Lower lobe of right lung (tissue), 2 donors: ENCODE measurements around the gene CDC37L1. TPM values are rescaled to one million over a fixed set of nuclear protein-coding genes. Genes with fewer than 3 reads are reported as not detected.

Experiments used
- ATAC-seq, 2 donors: fragments of 200-7000 bp; cut with Tn5 transposase; one replicate each; pipeline ENCODE4 v1.9.1; 2020 to 2022; ENCODE audit warnings: mild to moderate bottlenecking in 2 of 2, moderate library complexity in 2 of 2
- DNase-seq: peaks from one replicate; pipeline ENCODE4 v3.0.0-alpha.2; 2020
- H3K27ac ChIP-seq: fragments of 200-600 bp; one replicate; pipeline ENCODE4 v1.8.0; 2022
- H3K27me3 ChIP-seq: fragments of 200-600 bp; one replicate; pipeline ENCODE4 v1.8.0; 2022; ENCODE audit warnings: low read depth
- H3K36me3 ChIP-seq: fragments of 200-600 bp; one replicate; pipeline ENCODE4 v1.8.0; 2022; ENCODE audit warnings: mild to moderate bottlenecking
- H3K4me1 ChIP-seq: fragments of 200-600 bp; one replicate; pipeline ENCODE4 v1.8.0; 2022
- H3K4me3 ChIP-seq: fragments of 200-600 bp; one replicate; pipeline ENCODE4 v1.8.0; 2022; ENCODE audit warnings: mild to moderate bottlenecking
- H3K9me3 ChIP-seq: fragments of 200-600 bp; one replicate; pipeline ENCODE4 v1.8.0; 2022
- intact Hi-C: fragments of 100-400 bp; cut with DNase I; formaldehyde crosslinking; loops from one replicate; pipeline ENCODE4 v1.11.0; 2022
- total RNA-seq: library from RNA; stranded (reverse); fragmentation: NEBNext Ultra II Directional; extraction: Animal tissue kit (Norgen Biotek cat#: 25700); gene quantifications from one replicate; pipeline ENCODE4 v1.2.1, GENCODE V29; 2021
- TF ChIP-seq, protein P1 (sequence below): fragments of 200-600 bp; IDR thresholded peaks from one replicate; pipeline ENCODE4 v1.8.0; 2022; ENCODE audit warnings: antibody characterized with exemption, mild to moderate bottlenecking
- donor health status: DM: no; HTN: yes; CAD: no; lungs with severe emphysema.

Gene CDC37L1
- total RNA-seq, 1 donor from 2014 or later = 14.3 TPM

GRCh38 chr9:4714266-4715016 lies 35.1 kb downstream of the CDC37L1 start:
- Histone ChIP-seq H3K27me3 (no peaks in the 10 kb centered on the region), H3K4me3 (no peak overlapping the region), H3K9me3 (no peaks in the 10 kb centered on the region), H3K4me1 (no peaks in the 10 kb centered on the region), H3K27ac (no peak overlapping the region), H3K36me3 (peaks cover 77% of the 10 kb centered on the region)
- DNase-seq = no peak
- TF ChIP-seq, protein P1, sequence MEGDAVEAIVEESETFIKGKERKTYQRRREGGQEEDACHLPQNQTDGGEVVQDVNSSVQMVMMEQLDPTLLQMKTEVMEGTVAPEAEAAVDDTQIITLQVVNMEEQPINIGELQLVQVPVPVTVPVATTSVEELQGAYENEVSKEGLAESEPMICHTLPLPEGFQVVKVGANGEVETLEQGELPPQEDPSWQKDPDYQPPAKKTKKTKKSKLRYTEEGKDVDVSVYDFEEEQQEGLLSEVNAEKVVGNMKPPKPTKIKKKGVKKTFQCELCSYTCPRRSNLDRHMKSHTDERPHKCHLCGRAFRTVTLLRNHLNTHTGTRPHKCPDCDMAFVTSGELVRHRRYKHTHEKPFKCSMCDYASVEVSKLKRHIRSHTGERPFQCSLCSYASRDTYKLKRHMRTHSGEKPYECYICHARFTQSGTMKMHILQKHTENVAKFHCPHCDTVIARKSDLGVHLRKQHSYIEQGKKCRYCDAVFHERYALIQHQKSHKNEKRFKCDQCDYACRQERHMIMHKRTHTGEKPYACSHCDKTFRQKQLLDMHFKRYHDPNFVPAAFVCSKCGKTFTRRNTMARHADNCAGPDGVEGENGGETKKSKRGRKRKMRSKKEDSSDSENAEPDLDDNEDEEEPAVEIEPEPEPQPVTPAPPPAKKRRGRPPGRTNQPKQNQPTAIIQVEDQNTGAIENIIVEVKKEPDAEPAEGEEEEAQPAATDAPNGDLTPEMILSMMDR = no peak
- ATAC-seq = no peak
- intact Hi-C loops = no loop called here

DNA sequence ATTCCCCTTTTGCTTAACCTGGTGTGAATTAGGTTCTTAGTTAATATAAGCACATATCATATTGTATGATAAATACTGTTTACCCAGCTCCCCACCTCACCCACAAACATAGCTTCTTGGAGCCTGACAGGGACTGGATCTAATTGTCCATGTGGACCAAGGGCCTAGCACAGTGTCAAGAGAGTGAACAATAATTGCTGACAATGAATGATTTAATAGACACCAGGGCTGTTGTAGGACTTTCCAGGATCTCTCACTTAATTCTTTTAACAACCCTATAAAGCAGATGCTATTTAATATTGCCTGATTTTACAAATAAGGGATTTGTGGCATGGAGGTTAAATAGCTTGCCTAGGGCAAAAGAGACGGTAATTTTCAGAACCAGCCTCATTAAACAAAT lies 36.8 kb downstream of the CDC37L1 start:
- Histone ChIP-seq H3K27ac (no peak overlapping the region), H3K4me3 (no peak overlapping the region), H3K27me3 (no peaks in the 10 kb centered on the region), H3K36me3 (peaks cover 80% of the 10 kb centered on the region), H3K9me3 (no peaks in the 10 kb centered on the region), H3K4me1 (no peaks in the 10 kb centered on the region)
- no peak for DNase-seq
- intact Hi-C loops = no loop called here
- TF ChIP-seq, protein P1 = no peak
- no peak for ATAC-seq

- no peaks in the 10 kb centered on the region for H3K9me3 ChIP-seq
- TF ChIP-seq, protein P1 = no peak
- H3K36me3 ChIP-seq = peaks cover 88% of the 10 kb centered on the region
Measured at GRCh38 chr9:4717815-4718214, 38.4 kb downstream of the CDC37L1 start.

DNA sequence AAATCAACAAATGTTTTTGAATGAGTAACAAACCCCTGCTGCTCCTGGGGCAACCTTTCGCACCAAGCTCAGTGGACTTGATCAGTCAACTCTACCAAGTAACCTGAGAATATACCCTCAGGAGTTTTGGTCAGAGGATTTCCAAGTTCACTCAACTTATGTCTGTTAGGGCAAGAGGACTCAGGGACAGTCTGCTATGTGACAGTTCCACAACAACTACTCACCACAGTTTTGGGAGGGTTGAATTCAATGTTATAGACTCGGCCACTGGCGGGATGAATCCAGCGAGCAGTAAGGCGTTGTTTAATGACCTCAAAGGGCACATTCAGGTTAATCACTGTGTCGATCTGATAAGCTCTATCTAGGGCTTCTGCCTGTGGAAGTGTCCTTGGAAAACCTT lies 39.5 kb downstream of the CDC37L1 start:
- TF ChIP-seq, protein P1 = no peak
- no peak for ATAC-seq
- H3K27ac ChIP-seq = no peak overlapping the region
- DNase-seq = no peak
- no peaks in the 10 kb centered on the region for H3K4me1 ChIP-seq
- intact Hi-C loops = no loop called here
- no peaks in the 10 kb centered on the region for H3K9me3 ChIP-seq
- no peak overlapping the region for H3K4me3 ChIP-seq
- H3K27me3 ChIP-seq = no peaks in the 10 kb centered on the region
- peaks cover 81% of the 10 kb centered on the region for H3K36me3 ChIP-seq

More at GRCh38 chr9:4717815-4718214, 38.4 kb downstream of the CDC37L1 start:
- Histone ChIP-seq H3K4me1 (no peaks in the 10 kb centered on the region), H3K27me3 (no peaks in the 10 kb centered on the region), H3K4me3 (no peak overlapping the region), H3K27ac (no peak overlapping the region)
- DNase-seq (no peak), ATAC-seq (no peak)
- intact Hi-C loops = no loop called here

DNA sequence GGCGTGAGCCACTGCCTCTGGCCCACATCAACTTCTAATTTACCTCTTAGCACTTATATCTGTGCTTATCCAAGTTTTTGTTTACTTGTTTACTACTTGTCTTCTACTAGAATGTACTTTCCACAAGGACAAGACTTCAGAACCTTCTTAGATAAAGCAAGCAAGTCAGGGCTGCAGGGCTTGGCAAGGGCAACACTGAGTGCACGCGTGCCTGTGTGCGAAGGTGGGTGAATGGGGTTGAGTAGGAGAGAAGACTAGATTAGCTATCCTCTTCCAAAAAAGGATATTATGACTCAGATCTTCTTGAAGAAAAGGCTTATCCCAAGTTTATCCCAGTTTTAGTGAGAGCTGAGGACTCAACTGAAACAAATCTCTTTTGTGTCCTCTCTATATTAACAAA lies 42.4 kb downstream of the CDC37L1 start:
- no peaks in the 10 kb centered on the region for H3K4me1 ChIP-seq
- TF ChIP-seq, protein P1 = no peak
- no peaks in the 10 kb centered on the region for H3K9me3 ChIP-seq
- H3K27me3 ChIP-seq = no peaks in the 10 kb centered on the region
- DNase-seq (no peak), ATAC-seq (no peak)
- H3K27ac ChIP-seq = no peak overlapping the region
- H3K4me3 ChIP-seq = no peak overlapping the region
- H3K36me3 ChIP-seq = peaks cover 58% of the 10 kb centered on the region
- intact Hi-C loops = no loop called here
